ENCODE measurements around the gene MRNIP.

The MRNIP gene

DNA sequence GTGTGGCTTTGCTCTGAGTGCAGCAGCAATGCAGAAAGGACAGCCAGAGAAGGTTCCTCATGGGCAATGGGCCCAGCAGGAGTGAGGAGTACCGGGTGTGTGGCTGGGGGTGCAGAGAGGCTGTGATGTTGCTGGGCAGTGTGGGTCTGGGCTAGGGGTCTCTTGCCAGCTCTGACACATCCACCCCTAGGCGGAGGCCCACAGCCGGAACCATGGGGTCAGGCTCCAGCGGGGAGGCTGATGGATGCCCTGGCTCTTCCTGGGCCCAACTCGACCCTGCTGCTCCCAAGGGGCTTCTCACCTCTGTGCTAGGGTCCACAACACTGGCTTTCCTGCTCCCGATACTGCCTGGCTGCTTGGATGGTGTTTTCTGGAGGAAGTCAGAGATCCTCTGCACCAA is 29.2 kb upstream of the MRNIP start:
- no peak overlapping the region for H3K4me3 ChIP-seq (ENCODE audit: low read depth, low read length)
- in situ Hi-C loops (cut with HindIII; ENCODE audit: low sequenced_read_pairs), result no loop called here
- DNase-seq (ENCODE audit: low read depth), result no peak
- no peak for TF ChIP-seq CTCF (IDR thresholded peaks at IDR 0.05; ENCODE audit: low read depth, low read length, missing control alignments)

DNA sequence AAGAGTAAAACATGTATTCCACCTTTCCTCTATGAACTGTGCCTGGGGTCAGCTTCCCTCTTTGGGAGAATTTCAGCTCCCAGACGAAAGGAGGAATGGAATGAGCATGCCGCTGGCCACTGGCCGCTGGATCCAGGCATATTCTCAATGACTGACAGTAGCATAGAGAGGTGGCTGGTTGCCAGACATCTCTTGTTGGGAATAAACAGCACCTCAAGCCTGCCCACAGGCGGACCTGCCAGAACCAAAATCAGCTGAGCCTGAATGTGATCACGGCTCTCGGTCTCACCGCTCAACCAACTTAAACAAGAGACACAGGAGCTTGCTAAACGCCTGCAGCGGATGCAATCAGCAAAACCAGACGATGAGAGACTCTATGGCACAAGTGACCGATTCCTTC is 28.5 kb upstream of the MRNIP start:
- DNase-seq (ENCODE audit: low read depth), result no peak
- no peak overlapping the region for H3K4me3 ChIP-seq (ENCODE audit: low read depth, low read length)
- TF ChIP-seq CTCF (IDR thresholded peaks at IDR 0.05; ENCODE audit: low read depth, low read length, missing control alignments), result no peak
- in situ Hi-C loops (cut with HindIII; ENCODE audit: low sequenced_read_pairs), result no loop called here

- in situ Hi-C loops (cut with HindIII; ENCODE audit: low sequenced_read_pairs), result no loop called here
- no peak overlapping the region for H3K4me3 ChIP-seq (ENCODE audit: low read depth, low read length)
- no peak for TF ChIP-seq CTCF (IDR thresholded peaks at IDR 0.05; ENCODE audit: low read depth, low read length, missing control alignments)
- no peak for DNase-seq (ENCODE audit: low read depth)
Observed at GRCh38 chr5:179886190-179886911, 27.7 kb upstream of the MRNIP start.

- no peak overlapping the region for H3K4me3 ChIP-seq (ENCODE audit: low read depth, low read length)
- no peak for DNase-seq (ENCODE audit: low read depth)
- TF ChIP-seq CTCF (IDR thresholded peaks at IDR 0.05; ENCODE audit: low read depth, low read length, missing control alignments), result no peak
- in situ Hi-C loops (cut with HindIII; ENCODE audit: low sequenced_read_pairs), result no loop called here
Observed at GRCh38 chr5:179885491-179886090, 27.0 kb upstream of the MRNIP start.

DNA sequence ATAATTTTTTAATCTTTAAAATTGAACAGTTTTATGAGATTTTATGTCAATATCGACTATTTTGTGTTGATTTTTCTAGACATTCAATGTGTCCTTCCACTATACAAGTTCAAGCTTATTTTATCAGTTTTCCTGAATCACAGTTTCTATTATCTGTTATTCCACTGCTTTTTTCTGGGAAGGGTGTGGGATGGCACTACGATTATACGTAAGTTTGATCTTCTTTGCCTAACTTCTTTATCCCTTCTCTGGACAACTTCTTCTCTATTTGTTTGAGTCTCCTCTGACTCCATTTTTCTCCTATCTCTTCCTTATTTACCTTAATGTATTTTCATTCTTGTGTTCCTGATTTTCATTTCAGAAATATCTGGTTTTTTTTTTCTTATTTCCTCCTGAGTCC is 24.5 kb upstream of the MRNIP start:
- no peak overlapping the region for H3K4me3 ChIP-seq (ENCODE audit: low read depth, low read length)
- in situ Hi-C loops (cut with HindIII; ENCODE audit: low sequenced_read_pairs), result no loop called here
- no peak for DNase-seq (ENCODE audit: low read depth)
- TF ChIP-seq CTCF (IDR thresholded peaks at IDR 0.05; ENCODE audit: low read depth, low read length, missing control alignments), result no peak

- no peak for TF ChIP-seq CTCF (IDR thresholded peaks at IDR 0.05; ENCODE audit: low read depth, low read length, missing control alignments)
- DNase-seq (ENCODE audit: low read depth), result no peak
- in situ Hi-C loops (cut with HindIII; ENCODE audit: low sequenced_read_pairs), result no loop called here
- H3K4me3 ChIP-seq (ENCODE audit: low read depth, low read length), result no peak overlapping the region
Observed at GRCh38 chr5:179882338-179882737, 23.7 kb upstream of the MRNIP start.

Measured in astrocyte of the cerebellum (primary cell).